ENCODE measurements around the gene KRR1.

Gene KRR1

DNA sequence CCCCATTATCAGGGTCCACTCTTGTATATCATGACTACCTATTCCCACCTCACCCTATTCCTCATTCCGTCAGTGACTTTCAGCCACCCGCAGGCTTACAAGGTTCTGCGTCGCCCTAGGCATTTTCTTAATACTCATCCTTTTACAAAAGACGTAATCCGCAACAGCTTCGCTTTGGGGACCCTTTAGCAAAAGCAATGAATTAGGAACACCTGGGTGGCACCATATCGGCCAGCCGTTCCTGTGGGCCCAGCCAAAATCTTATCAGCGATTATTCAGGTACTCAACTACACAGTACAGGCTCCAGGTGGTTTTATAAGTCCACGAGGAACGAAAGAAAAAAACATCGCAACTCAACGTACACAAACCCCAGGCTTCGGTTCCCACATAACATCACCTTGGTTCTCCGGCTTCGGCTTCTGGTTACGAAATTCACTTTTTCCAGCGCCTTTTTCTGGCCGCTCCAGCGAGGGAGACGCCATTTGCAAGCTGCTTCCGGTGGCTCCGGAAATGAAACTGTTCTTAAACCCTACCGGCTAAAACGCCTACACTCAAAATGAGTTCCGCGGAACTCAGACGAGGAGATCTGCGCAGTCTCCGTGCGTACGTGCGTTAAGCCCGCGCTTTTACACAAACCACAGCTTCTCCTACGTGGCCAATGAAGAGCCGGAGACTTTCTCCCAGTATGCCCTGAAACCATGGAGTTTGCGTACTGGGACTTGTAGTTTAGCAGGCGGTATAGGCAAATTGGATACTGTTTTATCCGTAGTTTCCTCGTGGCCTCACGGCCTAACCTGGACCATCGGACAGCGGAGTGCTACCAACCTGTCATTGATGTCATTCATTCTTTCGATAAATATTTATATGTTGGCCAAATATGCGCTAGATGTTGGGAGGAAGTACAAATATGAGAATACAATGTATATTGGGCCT, at the start of gene KRR1:
KRR1 (minus strand) TSS at position 494 of the 933 bp plus-strand sequence; CDS start at position 482, 12 bp downstream.
- peak; percentile 96 for DNase-seq (ENCODE audit: low read depth in 2 of 2)

- DNase-seq (ENCODE audit: low read depth in 2 of 2), result no peak
Measured at GRCh38 chr12:75560167-75560566, 48.8 kb upstream of the KRR1 start.

DNA sequence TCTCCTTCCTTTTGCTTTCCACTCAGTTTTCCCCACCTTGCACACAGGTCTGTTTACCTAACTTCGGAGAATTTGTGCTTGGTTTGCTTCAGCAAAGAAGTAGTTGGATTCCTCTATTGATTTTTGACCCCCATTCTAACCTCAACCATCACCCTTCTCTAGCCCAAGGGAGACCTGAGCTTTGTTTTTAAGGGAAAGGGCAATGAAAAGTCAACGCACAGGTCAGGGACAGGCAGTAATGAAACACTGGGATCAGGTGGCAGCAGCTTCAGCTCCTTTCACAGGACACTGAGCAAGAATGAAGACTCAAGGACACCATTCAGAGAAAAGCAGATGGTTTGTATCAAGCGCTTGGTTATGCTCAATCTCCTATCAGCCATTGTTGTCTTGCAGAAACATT, 46.9 kb upstream of the KRR1 start:
- DNase-seq (ENCODE audit: low read depth in 2 of 2), result no peak

DNA sequence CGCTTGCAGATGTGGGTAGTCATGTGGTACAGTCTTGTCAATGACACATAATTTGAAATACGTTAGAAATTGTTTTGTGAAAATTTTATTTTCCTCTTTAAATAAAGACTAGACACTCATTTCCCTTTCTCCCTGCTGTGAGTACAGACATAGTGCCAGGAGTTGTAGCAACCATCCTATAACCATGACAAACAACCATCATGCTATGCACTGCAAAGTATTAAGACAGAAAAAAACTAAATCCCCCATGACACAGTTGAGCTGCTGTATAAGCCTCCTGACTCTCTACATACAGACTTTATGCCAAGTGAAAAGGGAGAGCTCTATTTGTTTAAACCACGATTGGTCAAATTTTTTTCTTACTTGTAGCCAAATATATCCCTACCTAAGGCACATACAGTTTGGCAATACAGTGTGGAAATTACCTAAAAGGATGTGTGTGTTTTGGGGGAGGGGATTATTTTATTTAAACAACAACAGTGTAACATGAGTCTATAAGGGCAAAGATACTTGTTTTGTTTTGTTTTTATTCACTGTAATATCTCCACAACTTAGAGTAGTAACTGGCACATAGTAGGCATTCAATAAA, 45.0 kb upstream of the KRR1 start:
- DNase-seq (ENCODE audit: low read depth in 2 of 2), result no peak

GRCh38 chr12:75554556-75554880, 43.1 kb upstream of the KRR1 start:
- no peak for DNase-seq (ENCODE audit: low read depth in 2 of 2)

- peak; percentile 36 to 39 for DNase-seq (ENCODE audit: low read depth in 2 of 2)
Measured at GRCh38 chr12:75553836-75554555, 42.6 kb upstream of the KRR1 start.

GRCh38 chr12:75553398-75553797, 42.0 kb upstream of the KRR1 start:
- no peak for DNase-seq (ENCODE audit: low read depth in 2 of 2)

- no peak for DNase-seq (ENCODE audit: low read depth in 2 of 2)
Measured at GRCh38 chr12:75551477-75551876, 40.1 kb upstream of the KRR1 start.

- no peak for DNase-seq (ENCODE audit: low read depth in 2 of 2)
Measured at GRCh38 chr12:75550401-75551240, 39.2 kb upstream of the KRR1 start.

GRCh38 chr12:75549989-75550388, 38.6 kb upstream of the KRR1 start:
- DNase-seq (ENCODE audit: low read depth in 2 of 2), result no peak

DNA sequence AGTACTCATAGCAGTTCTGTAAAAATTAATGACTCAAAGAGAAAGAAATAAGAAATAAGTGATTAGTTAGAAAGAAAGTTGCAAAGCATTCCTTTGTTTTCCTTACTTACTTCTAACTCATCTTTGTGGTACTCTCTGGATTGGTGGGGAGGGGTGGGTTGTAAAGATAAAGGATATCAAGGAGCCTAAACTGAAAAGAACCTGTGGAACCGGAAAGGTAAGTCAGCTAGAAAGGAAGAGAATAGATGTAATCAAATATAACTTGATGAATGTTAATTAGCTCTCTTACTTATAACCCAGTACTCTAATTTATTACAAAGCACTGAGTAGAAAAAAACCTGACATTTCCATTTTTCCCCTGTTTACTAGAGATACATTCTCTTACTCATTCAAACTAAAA, 37.5 kb upstream of the KRR1 start:
- DNase-seq (ENCODE audit: low read depth in 2 of 2), result no peak

- DNase-seq (ENCODE audit: low read depth in 2 of 2), result no peak
Measured at GRCh38 chr12:75545636-75546035, 34.2 kb upstream of the KRR1 start.

- no peak for DNase-seq (ENCODE audit: low read depth in 2 of 2)
Measured at GRCh38 chr12:75543529-75543928, 32.1 kb upstream of the KRR1 start.

DNA sequence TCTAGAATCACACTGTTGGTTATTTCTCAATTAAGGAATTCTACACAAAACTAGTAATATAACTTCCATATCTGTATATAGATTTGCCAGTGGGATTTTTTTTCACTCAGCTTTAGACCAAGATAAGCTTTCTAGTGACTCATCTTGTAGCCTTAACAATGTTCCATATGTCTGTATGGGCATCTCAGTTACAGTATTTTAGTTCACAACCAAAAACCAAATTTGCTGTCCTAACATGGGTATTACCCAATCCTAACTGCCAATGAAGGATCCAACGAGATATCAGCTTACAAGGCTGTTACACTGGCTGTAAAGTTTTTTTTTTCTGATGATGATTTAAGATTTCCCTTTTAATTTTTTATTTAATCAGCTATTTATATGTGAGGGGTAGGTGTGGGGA, 31.5 kb upstream of the KRR1 start:
- no peak for DNase-seq (ENCODE audit: low read depth in 2 of 2)

DNA sequence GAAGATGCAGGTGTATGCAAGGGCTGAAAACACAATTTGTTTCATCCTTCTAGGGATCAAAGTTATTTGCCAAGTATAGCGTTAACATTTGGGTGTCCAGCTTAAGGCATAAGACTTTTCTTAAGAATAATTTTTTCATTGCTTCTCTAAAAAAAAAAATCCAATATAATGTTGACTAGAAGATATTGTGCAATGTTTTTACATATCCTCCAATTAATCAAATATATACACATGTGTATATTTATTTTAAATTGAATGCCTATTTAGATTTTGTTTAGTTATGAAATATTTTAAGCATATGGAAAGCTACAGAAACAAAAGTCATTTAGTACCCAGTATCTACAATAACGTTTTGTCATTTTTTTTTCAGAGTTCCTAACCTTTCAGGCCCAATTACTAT, 28.5 kb upstream of the KRR1 start:
- no peak for DNase-seq (ENCODE audit: low read depth in 2 of 2)

- DNase-seq (ENCODE audit: low read depth in 2 of 2), result no peak
Measured at GRCh38 chr12:75533239-75533638, 21.8 kb upstream of the KRR1 start.

- DNase-seq (ENCODE audit: low read depth in 2 of 2), result no peak
Measured at GRCh38 chr12:75529826-75530225, 18.4 kb upstream of the KRR1 start.

DNA sequence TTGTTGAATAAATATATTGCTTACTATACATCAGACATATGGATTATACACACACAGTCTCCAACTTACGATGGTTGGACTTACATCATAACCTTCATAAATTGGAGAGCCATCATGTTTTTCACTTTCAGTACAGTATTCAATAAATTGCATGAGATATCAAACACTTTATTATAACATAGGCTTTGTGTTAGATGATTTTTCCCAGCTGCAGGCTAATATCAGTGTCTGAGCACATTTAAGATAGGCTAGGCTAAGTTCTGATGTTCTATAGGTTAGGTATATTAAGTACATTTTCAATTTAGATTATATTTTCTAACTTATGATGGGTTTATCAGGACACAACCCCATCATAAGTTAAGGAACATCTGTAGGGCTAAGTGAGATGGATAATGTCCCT, 17.9 kb upstream of the KRR1 start:
- no peak for DNase-seq (ENCODE audit: low read depth in 2 of 2)

GRCh38 chr12:75528692-75529091, 17.3 kb upstream of the KRR1 start:
- no peak for DNase-seq (ENCODE audit: low read depth in 2 of 2)

DNA sequence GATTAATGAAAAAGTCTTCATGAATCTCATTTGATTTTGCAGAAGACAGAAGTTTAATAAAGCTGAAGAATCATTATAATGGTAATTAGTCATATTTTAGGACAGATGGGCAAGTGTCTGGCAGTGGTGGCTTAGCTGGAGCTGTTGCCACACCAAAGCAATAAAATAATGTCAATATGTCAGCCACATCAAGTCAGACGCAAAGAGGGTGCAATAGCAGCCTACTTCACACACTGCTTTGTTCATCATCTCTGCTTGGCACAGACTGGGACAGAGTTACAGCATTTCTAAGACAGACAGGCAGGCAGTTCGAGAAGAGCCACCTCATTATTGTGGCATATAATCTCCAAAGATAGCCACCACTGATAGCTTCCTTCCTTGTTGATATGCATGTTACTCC, 16.9 kb upstream of the KRR1 start:
- no peak for DNase-seq (ENCODE audit: low read depth in 2 of 2)

GRCh38 chr12:75526655-75527511, 15.5 kb upstream of the KRR1 start:
- peak in 1 of 2 experiments; percentile 25 for DNase-seq (ENCODE audit: low read depth in 2 of 2)
